Lung (tissue), 12 donors: ENCODE results near the gene SCAF1. TPM values are rescaled to one million over a fixed set of nuclear protein-coding genes. Genes with fewer than 3 reads are reported as not detected.

ENCODE experiments used
- ATAC-seq: fragments of 200-7000 bp; cut with Tn5 transposase; one replicate; pipeline ENCODE4 v1.9.1; 2020; ENCODE audit warnings: moderate number of reproducible peaks; ENCODE audit not compliant: insufficient read depth, low FRiP score
- DNase-seq, 3 donors: peaks; one replicate each; pipeline ENCODE4 v3.0.0-alpha.2; 2013 to 2017
- H3K27ac ChIP-seq, 2 donors: one replicate each; pipeline ENCODE4 v1.5.1; 2013; ENCODE audit warnings: mild to moderate bottlenecking in 2 of 2, moderate library complexity in 2 of 2, control low read depth in 1 of 2, inconsistent platforms in 1 of 2, low read depth in 1 of 2, low read length in 1 of 2
- H3K27me3 ChIP-seq, 3 donors: one replicate each; pipeline ENCODE4 v1.5.1; 2013; ENCODE audit warnings: low read length in 2 of 3; ENCODE audit not compliant: control insufficient read depth in 3 of 3, insufficient read depth in 3 of 3
- H3K36me3 ChIP-seq, 4 donors: one replicate each; pipeline ENCODE4 v1.5.1; 2013; ENCODE audit warnings: low read length in 4 of 4, mild to moderate bottlenecking in 1 of 4, moderate library complexity in 1 of 4; ENCODE audit not compliant: control insufficient read depth in 4 of 4, insufficient read depth in 4 of 4
- H3K4me1 ChIP-seq, 5 donors: one replicate each; pipeline ENCODE4 v1.5.1; 2013; ENCODE audit warnings: low read length in 5 of 5, mild to moderate bottlenecking in 2 of 5, moderate library complexity in 1 of 5; ENCODE audit not compliant: control insufficient read depth in 5 of 5, insufficient read depth in 5 of 5
- H3K4me3 ChIP-seq: one replicate; pipeline ENCODE4 v1.5.1; 2013; ENCODE audit warnings: mild to moderate bottlenecking, control low read depth, moderate library complexity
- H3K9ac ChIP-seq, 2 donors: one replicate each; pipeline ENCODE4 v1.5.1; 2013; ENCODE audit warnings: low read length in 2 of 2, control low read depth in 1 of 2; ENCODE audit not compliant: insufficient read depth in 1 of 2
- H3K9me3 ChIP-seq, 4 donors: one replicate each; pipeline ENCODE4 v1.5.1; 2013; ENCODE audit warnings: low read length in 3 of 4, mild to moderate bottlenecking in 1 of 4, moderate library complexity in 1 of 4; ENCODE audit not compliant: control insufficient read depth in 4 of 4, insufficient read depth in 3 of 4
- CTCF ChIP-seq: IDR thresholded peaks from 2 replicates; pipeline ENCODE4 v1.5.1; 2012; ENCODE audit warnings: mild to moderate bottlenecking; ENCODE audit errors: control extremely low read depth, extremely low read depth
- WGBS, 2 donors: extraction: QIAGEN DNeasy Blood & Tissue Kit; methylation state at CpG; one replicate each; pipeline ENCODE4 v1.1.7; 2013; 5-methylcytosine and 5-hydroxymethylcytosine counted together
- polyA plus RNA-seq, 2 donors: library from polyadenylated mRNA; stranded (reverse); fragments of 200-250 nt; gene quantifications; one replicate each; pipeline ENCODE4 v1.2.1, GENCODE V29; 2013
- total RNA-seq, 2 donors: library from RNA; depleted of rRNA in 1 of 2; stranded (reverse); fragments of >200 nt in 1 of 2; gene quantifications; one replicate each; pipeline ENCODE4 v1.2.1, GENCODE V29; 2014 to 2021
- donor health status: control.
- donor health status: control.
- donor health status: Bipolar disorder and iron deficiency.
- donor health status: healthy.
- donor health status: DM: yes; HTN: yes; CAD: no.

Gene SCAF1
- total and polyA plus RNA-seq, 4 donors, result 22.5 to 80.2 (median 25.5) TPM

- no peak overlapping the region for H3K9ac ChIP-seq
- H3K36me3 ChIP-seq, result peaks cover 0 to 33% (median 22%) of the 10 kb centered on the region in 4 donors
- no peaks in the 10 kb centered on the region for H3K9me3 ChIP-seq
- ATAC-seq (no peak), DNase-seq (peak in 1 of 3 donors; percentile 13)
- no peak for TF ChIP-seq CTCF
- peaks cover 0 to 5% (median 0%) of the 10 kb centered on the region in 3 donors for H3K27me3 ChIP-seq
- peaks cover 0 to 32% (median 10%) of the 10 kb centered on the region in 5 donors for H3K4me1 ChIP-seq
- WGBS, 2 donors, result 63 to 74% methylated on average over 12 of the region's 12 CpGs
- peak overlapping the region; percentile 5 for H3K4me3 ChIP-seq
- H3K27ac ChIP-seq, result peak overlapping the region; percentile 58 to 77
Observed at GRCh38 chr19:49688531-49689132, 46.6 kb downstream of the SCAF1 start.

GRCh38 chr19:49689133-49690078 lies 47.4 kb downstream of the SCAF1 start, which contains the start of gene ADM5:
Gene ADM5 (plus strand): TSS chr19:49689594. CDS start chr19:49689838, 244 bp downstream.
- Histone ChIP-seq H3K9me3 (no peaks in the 10 kb centered on the region), H3K36me3 (peaks cover 0 to 25% (median 17%) of the 10 kb centered on the region in 4 donors), H3K27me3 (peaks cover 0 to 5% (median 0%) of the 10 kb centered on the region in 3 donors), H3K9ac (peak within 1 kb of the TSS; percentile 53 to 57), H3K4me3 (peak within 1 kb of the TSS; percentile 39), H3K27ac (peak within 1 kb of the TSS; percentile 58 to 77), H3K4me1 (peaks cover 0 to 32% (median 10%) of the 10 kb centered on the region in 5 donors)
- DNase-seq, result peak; percentile 39 to 62 (median 49)
- no peak for TF ChIP-seq CTCF
- ATAC-seq, result no peak
- 35% methylated on average over 54 of the region's 54 CpGs for WGBS, 2 donors

GRCh38 chr19:49690079-49690655 lies 48.2 kb downstream of the SCAF1 start:
- Histone ChIP-seq H3K9ac (peak overlapping the region; percentile 53 to 57), H3K4me3 (peak overlapping the region; percentile 39), H3K36me3 (peaks cover 0 to 17% (median 12%) of the 10 kb centered on the region in 4 donors), H3K27ac (peak overlapping the region in 1 of 2 donors; percentile 77), H3K4me1 (peaks cover 0 to 32% (median 10%) of the 10 kb centered on the region in 5 donors), H3K27me3 (peaks cover 0 to 5% (median 0%) of the 10 kb centered on the region in 3 donors), H3K9me3 (no peaks in the 10 kb centered on the region)
- no peak for ATAC-seq
- TF ChIP-seq CTCF, result no peak
- DNase-seq, result peak in 1 of 3 donors; percentile 29
- 16 to 18% methylated on average over 34 to 39 of the region's 39 CpGs for WGBS, 2 donors
